ENCODE data around the gene PRKCH. TPM values are rescaled to one million over a fixed set of nuclear protein-coding genes. Genes with fewer than 3 reads are reported as not detected.

The PRKCH gene
- polyA plus RNA-seq, 3 donors, result 3.6 to 6.2 (median 5.4) TPM

DNA sequence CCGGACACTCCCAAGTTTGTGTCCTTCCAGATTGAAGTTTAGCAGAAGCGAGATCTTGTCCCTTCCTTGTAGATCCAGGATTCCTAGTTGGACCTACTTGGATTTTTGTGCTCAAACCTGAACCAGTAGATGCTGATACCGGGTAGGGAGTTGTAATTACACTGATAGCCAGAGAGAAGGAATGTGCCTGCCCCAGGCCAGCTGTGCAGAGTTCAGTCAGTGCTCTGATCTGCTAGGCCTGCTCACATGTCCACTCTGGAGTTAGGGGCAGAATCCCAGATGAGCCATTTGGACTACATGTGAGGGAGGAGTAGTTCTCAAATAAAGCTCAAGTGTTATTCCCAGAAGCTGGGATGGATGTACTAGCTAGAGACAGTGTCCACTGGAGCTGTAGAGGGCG is 65.7 kb downstream of the PRKCH start:
- Histone ChIP-seq H3K27ac (ENCODE audit: low read depth in 1 of 2, low read length in 2 of 2) (no peak overlapping the region), H3K4me1 (ENCODE audit: control insufficient read depth in 1 of 2, insufficient read depth in 2 of 2, low read length in 2 of 2) (peaks cover 5 to 14% of the 10 kb centered on the region in 2 donors), H3K9ac (ENCODE audit: insufficient read depth, low read length, poor library complexity, severe bottlenecking) (no peak overlapping the region), H3K36me3 (replicated peaks in 1 of 2; ENCODE audit: control insufficient read depth in 1 of 2, insufficient read depth in 2 of 2, low read length in 2 of 2) (no peaks in the 10 kb centered on the region), H3K79me2 (ENCODE audit: insufficient read depth, low read length) (peaks cover 3% of the 10 kb centered on the region), H3K4me2 (replicated peaks; ENCODE audit: extremely low read depth, low read length, poor library complexity, severe bottlenecking) (no peak overlapping the region), H3K9me3 (replicated peaks in 1 of 2; ENCODE audit: control insufficient read depth in 1 of 2, insufficient read depth in 1 of 2, low read length in 2 of 2) (no peaks in the 10 kb centered on the region), H4K20me1 (ENCODE audit: insufficient read depth, low read length) (no peaks in the 10 kb centered on the region), H3K4me3 (replicated peaks in 1 of 3; ENCODE audit: low read depth in 2 of 3, low read length in 3 of 3) (no peak overlapping the region), H3K27me3 (ENCODE audit: control insufficient read depth in 2 of 2, insufficient read depth in 2 of 2, low read length in 2 of 2) (no peaks in the 10 kb centered on the region), H2AFZ (ENCODE audit: insufficient read depth, low read depth, low read length, poor library complexity, severe bottlenecking) (no peak overlapping the region)
- intact Hi-C loops (cut with micrococcal nuclease), result no loop called here
- Mint-ChIP-seq H3K4me1 (peaks cover 30% of the 10 kb centered on the region), H3K27me3 (ENCODE audit: low read depth in 3 of 3) (peaks cover 2 to 4% (median 3%) of the 10 kb centered on the region in 3 donors), H3K9me3 (no peaks in the 10 kb centered on the region), H3K4me3 (no peak overlapping the region), H3K27ac (no peak overlapping the region), H3K36me3 (peaks cover 4 to 6% of the 10 kb centered on the region in 2 donors)
- no peak for DNase-seq
- 96% methylated on average over 2 of the region's 4 CpGs for WGBS (ENCODE audit: insufficient coverage)
- no peak for TF ChIP-seq CTCF (IDR thresholded peaks at IDR 0.05)

DNA sequence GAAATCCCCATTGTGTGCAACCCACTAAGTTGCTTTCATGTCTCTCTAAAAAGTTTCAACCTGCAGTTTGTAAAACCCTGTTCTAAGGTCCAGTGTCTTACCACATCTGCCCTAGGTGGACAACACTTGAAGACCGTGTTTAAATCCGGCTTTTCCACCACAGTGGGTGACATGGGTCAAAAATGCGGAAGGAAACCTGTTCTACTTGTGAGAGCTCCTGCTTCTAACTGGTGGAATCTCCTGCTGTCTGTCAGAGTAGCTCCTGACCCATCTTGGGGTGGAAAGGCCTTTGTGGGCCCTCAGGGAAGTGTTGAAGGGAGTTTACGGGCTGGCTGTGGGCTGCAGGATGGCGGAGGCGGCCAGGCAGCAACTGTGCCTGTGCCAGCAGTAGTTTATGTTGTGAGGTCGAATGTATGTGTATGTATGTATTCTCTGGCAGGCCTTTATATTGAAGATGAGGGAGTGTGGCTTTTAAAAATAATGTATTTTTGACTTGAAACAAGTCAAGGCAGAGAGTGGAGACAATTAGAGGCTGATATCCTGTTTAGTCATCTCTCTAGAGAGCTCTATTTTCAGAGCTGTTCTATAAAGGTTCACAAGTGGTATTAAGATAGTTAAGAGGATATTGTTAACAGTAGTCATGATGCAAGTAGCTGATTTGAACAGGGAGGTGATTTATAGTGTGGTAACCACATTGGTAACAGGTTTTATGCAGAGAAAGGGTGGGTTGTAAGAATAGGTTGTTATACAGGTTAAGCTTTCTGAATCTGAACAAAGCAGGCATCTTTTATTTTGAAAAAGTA is 67.0 kb downstream of the PRKCH start:
- Histone ChIP-seq H3K36me3 (replicated peaks in 1 of 2; ENCODE audit: control insufficient read depth in 1 of 2, insufficient read depth in 2 of 2, low read length in 2 of 2) (no peaks in the 10 kb centered on the region), H3K4me2 (replicated peaks; ENCODE audit: extremely low read depth, low read length, poor library complexity, severe bottlenecking) (no peak overlapping the region), H4K20me1 (ENCODE audit: insufficient read depth, low read length) (no peaks in the 10 kb centered on the region), H3K4me1 (ENCODE audit: control insufficient read depth in 1 of 2, insufficient read depth in 2 of 2, low read length in 2 of 2) (peaks cover 5 to 14% of the 10 kb centered on the region in 2 donors), H3K9me3 (replicated peaks in 1 of 2; ENCODE audit: control insufficient read depth in 1 of 2, insufficient read depth in 1 of 2, low read length in 2 of 2) (no peaks in the 10 kb centered on the region), H3K9ac (ENCODE audit: insufficient read depth, low read length, poor library complexity, severe bottlenecking) (no peak overlapping the region), H3K27me3 (ENCODE audit: control insufficient read depth in 2 of 2, insufficient read depth in 2 of 2, low read length in 2 of 2) (no peaks in the 10 kb centered on the region), H3K79me2 (ENCODE audit: insufficient read depth, low read length) (peaks cover 3% of the 10 kb centered on the region), H2AFZ (ENCODE audit: insufficient read depth, low read depth, low read length, poor library complexity, severe bottlenecking) (no peak overlapping the region), H3K4me3 (replicated peaks in 1 of 3; ENCODE audit: low read depth in 2 of 3, low read length in 3 of 3) (no peak overlapping the region), H3K27ac (ENCODE audit: low read depth in 1 of 2, low read length in 2 of 2) (no peak overlapping the region)
- H3K36me3 Mint-ChIP-seq, result peaks cover 13 to 14% of the 10 kb centered on the region in 2 donors
- intact Hi-C loops (cut with micrococcal nuclease), result no loop called here
- peaks cover 30% of the 10 kb centered on the region for H3K4me1 Mint-ChIP-seq
- no peak for TF ChIP-seq CTCF (IDR thresholded peaks at IDR 0.05)
- H3K4me3 Mint-ChIP-seq, result peak overlapping the region in 1 of 2 donors; percentile 0
- DNase-seq, result peak; percentile 36 to 57 (median 41)
- 39% methylated on average over 7 of the region's 7 CpGs for WGBS (ENCODE audit: insufficient coverage)
- no peaks in the 10 kb centered on the region for H3K9me3 Mint-ChIP-seq
- H3K27me3 Mint-ChIP-seq (ENCODE audit: low read depth in 3 of 3), result peaks cover 1 to 4% (median 3%) of the 10 kb centered on the region in 3 donors
- H3K27ac Mint-ChIP-seq, result peak overlapping the region in 3 of 7 donors; percentile 25 to 75 (median 26)

All from CD14-positive monocyte (primary cell).